Measurements from ENCODE around the gene PCSK1N. TPM values are rescaled to one million over a fixed set of nuclear protein-coding genes. Genes with fewer than 3 reads are reported as not detected.

PCSK1N gene
- total and polyA plus RNA-seq, 9 of the 15 experiments (the other 6 are each of a cell fraction or from before 2014, with no cell fraction given) = 0.07 to 0.55 (median 0.54) TPM; not detected in 6

GRCh38 chrX:48782795-48783194 is 52.6 kb downstream of the PCSK1N start (continued):
- TF ChIP-seq SMAD3 (CRISPR knock-in tag; conservative IDR thresholded peaks at IDR 0.05) (no peak), MAZ (CRISPR knock-in tag; conservative IDR thresholded peaks at IDR 0.05 in 1 of 2, IDR thresholded peaks at IDR 0.05 in 1 of 2) (peak; percentile 90 to 95), HMG20A (CRISPR knock-in tag; conservative IDR thresholded peaks at IDR 0.05) (no peak), ETV6 (IDR thresholded peaks at IDR 0.05; ENCODE audit: borderline replicate concordance in 1 of 2, low read depth in 2 of 2, low read length in 1 of 2) (0 out of 4 replicates have a peak, but pooled peaks of 1 of the 2 experiments have one; percentile 26), ETV6 (CRISPR knock-in tag; IDR thresholded peaks at IDR 0.05; ENCODE audit: borderline replicate concordance) (no peak), HLTF (IDR thresholded peaks at IDR 0.05) (peak; percentile 87; the same call in 1 of the 2 replicates), SMARCA5 (IDR thresholded peaks at IDR 0.05) (peak; percentile 78), NEUROD1 (IDR thresholded peaks at IDR 0.05; ENCODE audit: borderline replicate concordance, low read depth, low read length, partially characterized antibody) (peak; percentile 94), RBFOX2 (IDR thresholded peaks at IDR 0.05; ENCODE audit: low read depth, low read length) (peak; percentile 56), PYGO2 (tag; IDR thresholded peaks at IDR 0.05) (peak; percentile 63; the same call in 1 of the 2 replicates), SP1 (CRISPR knock-in tag; IDR thresholded peaks at IDR 0.05) (peak; percentile 17; the same call in 1 of the 2 replicates), TBP (optimal IDR thresholded peaks at IDR 0.05; ENCODE audit: low read depth, low read length) (peak; percentile 10), SMARCA4 (IDR thresholded peaks at IDR 0.05) (peak; percentile 96), CUX1 (CRISPR knock-in tag; IDR thresholded peaks at IDR 0.05) (0 out of 2 replicates have a peak, but pooled peaks have one; percentile 35), ZNF121 (CRISPR knock-in tag; conservative IDR thresholded peaks at IDR 0.05) (peak; percentile 98), KLF1 (tag; IDR thresholded peaks at IDR 0.05) (no peak), HNRNPUL1 (IDR thresholded peaks at IDR 0.05; ENCODE audit: low read length) (no peak), ARID3A (IDR thresholded peaks at IDR 0.05; ENCODE audit: borderline replicate concordance, low read depth, low read length) (no peak), CBX5 (IDR thresholded peaks at IDR 0.05; ENCODE audit: borderline replicate concordance, low read depth) (peak; percentile 64; the same call in 1 of the 2 replicates), CHD4 (IDR thresholded peaks at IDR 0.05; ENCODE audit: insufficient read depth, insufficient replicate concordance, low read depth, low read length, poor library complexity, severe bottlenecking) (no peak), ADNP (tag; IDR thresholded peaks at IDR 0.05) (no peak), SMARCE1 (IDR thresholded peaks at IDR 0.05) (peak; percentile 93), ZFX (CRISPR knock-in tag; IDR thresholded peaks at IDR 0.05) (peak; percentile 68), TFAM (CRISPR knock-in tag; conservative IDR thresholded peaks at IDR 0.05) (no peak), ZNF436 (CRISPR knock-in tag; IDR thresholded peaks at IDR 0.05) (peak; percentile 94)

Measured in K562 (cell line).